Esophagus muscularis mucosa (tissue), 4 donors: ENCODE measurements around the gene SHLD2.
"Not testable (repeated sequence)": the region's sequence is repeated elsewhere in the genome, so short reads cannot be mapped to it uniquely, and the experiment has no call there.

Source experiments
- EP300 ChIP-seq: sonication (generic); formaldehyde crosslinking; IDR thresholded peaks from one replicate; pipeline ENCODE4 v1.6.1; 2017; ENCODE audit warnings: antibody characterized with exemption
- POLR2A ChIP-seq: fragments of 450-650 bp; IDR thresholded peaks from one replicate; pipeline ENCODE4 v1.6.1; 2017; ENCODE audit warnings: antibody characterized with exemption, moderate library complexity, mild to moderate bottlenecking, low read depth
- TF ChIP-seq, protein P1 (sequence below), 3 experiments: fragments of 200-600 bp in 2 of 3; fragments of 450-650 bp in 1 of 3; sonication (generic) in 2 of 3; IDR thresholded peaks; one replicate each; pipeline ENCODE4 v1.5.1; 2017 to 2019; ENCODE audit warnings: antibody characterized with exemption in 3 of 3, mild to moderate bottlenecking in 2 of 3, moderate library complexity in 1 of 3

DNA sequence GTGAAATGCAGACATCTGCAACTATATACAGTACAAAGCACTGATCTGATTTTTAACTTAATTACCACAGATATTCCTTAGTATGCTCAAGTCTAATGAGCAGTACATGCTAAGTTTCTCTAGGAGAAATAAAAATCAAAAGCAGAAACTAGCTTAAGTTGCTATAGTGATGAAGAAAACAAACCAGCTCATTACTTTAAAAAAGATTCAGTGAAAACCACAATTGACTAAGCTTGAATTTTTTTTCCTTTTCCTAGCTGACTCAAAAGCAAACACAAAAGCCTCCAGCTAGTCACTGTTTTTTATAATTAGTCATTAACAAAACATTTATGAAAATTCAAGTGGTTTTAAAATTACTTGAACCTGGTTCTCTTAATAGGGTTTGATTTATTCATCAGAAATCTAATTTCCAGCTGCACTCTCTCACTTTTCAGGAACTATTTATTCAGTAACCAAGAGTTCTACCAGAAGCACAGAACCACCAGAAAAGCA lies 10.7 kb upstream of the SHLD2 start:
- TF ChIP-seq, protein P1, sequence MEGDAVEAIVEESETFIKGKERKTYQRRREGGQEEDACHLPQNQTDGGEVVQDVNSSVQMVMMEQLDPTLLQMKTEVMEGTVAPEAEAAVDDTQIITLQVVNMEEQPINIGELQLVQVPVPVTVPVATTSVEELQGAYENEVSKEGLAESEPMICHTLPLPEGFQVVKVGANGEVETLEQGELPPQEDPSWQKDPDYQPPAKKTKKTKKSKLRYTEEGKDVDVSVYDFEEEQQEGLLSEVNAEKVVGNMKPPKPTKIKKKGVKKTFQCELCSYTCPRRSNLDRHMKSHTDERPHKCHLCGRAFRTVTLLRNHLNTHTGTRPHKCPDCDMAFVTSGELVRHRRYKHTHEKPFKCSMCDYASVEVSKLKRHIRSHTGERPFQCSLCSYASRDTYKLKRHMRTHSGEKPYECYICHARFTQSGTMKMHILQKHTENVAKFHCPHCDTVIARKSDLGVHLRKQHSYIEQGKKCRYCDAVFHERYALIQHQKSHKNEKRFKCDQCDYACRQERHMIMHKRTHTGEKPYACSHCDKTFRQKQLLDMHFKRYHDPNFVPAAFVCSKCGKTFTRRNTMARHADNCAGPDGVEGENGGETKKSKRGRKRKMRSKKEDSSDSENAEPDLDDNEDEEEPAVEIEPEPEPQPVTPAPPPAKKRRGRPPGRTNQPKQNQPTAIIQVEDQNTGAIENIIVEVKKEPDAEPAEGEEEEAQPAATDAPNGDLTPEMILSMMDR (IDR thresholded peaks at IDR 0.05): not testable (repeated sequence)
- TF ChIP-seq POLR2A, EP300: not testable (repeated sequence)
